OCI-LY3 (cell line): ENCODE measurements around the gene SERINC5.

Experiments
- H2AFZ ChIP-seq: fragments of 200-600, 300-600 bp; shearing (Covaris generic); 2 replicates; pipeline ENCODE4 v1.6.0; 2014; ENCODE audit warnings: antibody characterized with exemption, low read depth, low read length
- H3K27ac ChIP-seq: fragments of 200-600, 300-600 bp; sonication (generic); 2 replicates; pipeline ENCODE4 v1.5.1; 2014; ENCODE audit warnings: mild to moderate bottlenecking, low read length, moderate library complexity, mixed read lengths
- H3K27me3 ChIP-seq: fragments of 200-600, 300-600 bp; sonication (generic); 2 replicates; pipeline ENCODE4 v1.6.1; 2014; ENCODE audit warnings: low read depth, low read length, mixed read lengths
- H3K36me3 ChIP-seq: fragments of 200-600, 300-600 bp; sonication (generic); replicated peaks from 2 replicates; pipeline ENCODE3; 2014; ENCODE audit warnings: low read depth, low read length, mixed read lengths
- H3K4me1 ChIP-seq: fragments of 300-600, 200-600 bp; sonication (generic); 2 replicates; pipeline ENCODE4 v1.6.1; 2014; ENCODE audit warnings: low read length, mixed read lengths
- H3K4me2 ChIP-seq: fragments of 200-600, 300-600 bp; sonication (generic); 2 replicates; pipeline ENCODE4 v1.6.1; 2014; ENCODE audit warnings: low read length, mixed read lengths
- H3K4me3 ChIP-seq: fragments of 300-600, 200-600 bp; sonication (generic); 2 replicates; pipeline ENCODE4 v1.5.1; 2014; ENCODE audit warnings: antibody characterized with exemption, mild to moderate bottlenecking, low read length, moderate library complexity
- H3K79me2 ChIP-seq: fragments of 300-600, 200-600 bp; shearing (Covaris generic); 2 replicates; pipeline ENCODE4 v1.6.1; 2014; ENCODE audit warnings: mild to moderate bottlenecking, low read length, mixed read lengths
- H3K9ac ChIP-seq: fragments of 300-600, 200-600 bp; shearing (Covaris generic); 2 replicates; pipeline ENCODE4 v1.6.0; 2014; ENCODE audit warnings: mild to moderate bottlenecking, low read length, moderate library complexity
- H3K9me3 ChIP-seq: fragments of 200-600, 300-600 bp; shearing (Covaris generic); 2 replicates; pipeline ENCODE4 v1.6.1; 2014; ENCODE audit warnings: low read length, mixed read lengths; ENCODE audit not compliant: insufficient read depth
- H4K20me1 ChIP-seq: fragments of 200-600, 300-600 bp; sonication (generic); 2 replicates; pipeline ENCODE4 v1.6.1; 2016; ENCODE audit warnings: low read length, mixed read lengths; ENCODE audit not compliant: insufficient read depth
- EZH2phosphoT487 ChIP-seq: fragments of 200-600 bp; shearing (Covaris generic); IDR thresholded peaks from 2 replicates; pipeline ENCODE4 v1.6.1; 2018; ENCODE audit warnings: antibody characterized with exemption, mixed run types, low read depth
- TF ChIP-seq, protein P1 (sequence below): fragments of 200-600, 300-600 bp; sonication (generic); IDR thresholded peaks from 2 replicates; pipeline ENCODE4 v1.5.1; 2014; ENCODE audit warnings: antibody characterized with exemption, low read length, low read depth

SERINC5 gene

DNA sequence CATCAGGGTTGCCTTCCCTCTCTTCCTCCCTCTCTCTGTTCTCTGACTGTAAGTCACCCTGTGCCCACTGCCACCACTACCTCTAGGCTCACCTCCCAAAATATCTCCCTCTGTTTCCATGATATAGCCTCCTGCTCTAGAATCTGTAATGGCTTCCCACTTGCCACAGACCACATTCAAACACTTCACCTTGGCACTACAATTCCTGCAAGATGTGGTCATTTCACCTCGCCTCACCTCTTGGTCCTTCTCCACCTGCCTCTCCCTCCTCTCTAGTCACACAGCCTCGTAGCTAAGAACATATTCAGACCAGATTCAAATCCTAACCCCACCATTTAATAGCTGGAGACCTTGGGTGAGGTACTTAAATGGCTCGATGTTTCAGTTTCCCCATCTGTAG, 56.9 kb downstream of the SERINC5 start:
- H3K27me3 ChIP-seq: no peaks in the 10 kb centered on the region
- no peaks in the 10 kb centered on the region for H4K20me1 ChIP-seq
- H3K4me2 ChIP-seq: no peak overlapping the region
- H3K4me1 ChIP-seq: no peaks in the 10 kb centered on the region
- H3K36me3 ChIP-seq: no peaks in the 10 kb centered on the region
- H2AFZ ChIP-seq: no peak overlapping the region
- no peak overlapping the region for H3K27ac ChIP-seq
- no peaks in the 10 kb centered on the region for H3K79me2 ChIP-seq
- no peak overlapping the region for H3K4me3 ChIP-seq
- H3K9me3 ChIP-seq: no peaks in the 10 kb centered on the region
- TF ChIP-seq, protein P1, sequence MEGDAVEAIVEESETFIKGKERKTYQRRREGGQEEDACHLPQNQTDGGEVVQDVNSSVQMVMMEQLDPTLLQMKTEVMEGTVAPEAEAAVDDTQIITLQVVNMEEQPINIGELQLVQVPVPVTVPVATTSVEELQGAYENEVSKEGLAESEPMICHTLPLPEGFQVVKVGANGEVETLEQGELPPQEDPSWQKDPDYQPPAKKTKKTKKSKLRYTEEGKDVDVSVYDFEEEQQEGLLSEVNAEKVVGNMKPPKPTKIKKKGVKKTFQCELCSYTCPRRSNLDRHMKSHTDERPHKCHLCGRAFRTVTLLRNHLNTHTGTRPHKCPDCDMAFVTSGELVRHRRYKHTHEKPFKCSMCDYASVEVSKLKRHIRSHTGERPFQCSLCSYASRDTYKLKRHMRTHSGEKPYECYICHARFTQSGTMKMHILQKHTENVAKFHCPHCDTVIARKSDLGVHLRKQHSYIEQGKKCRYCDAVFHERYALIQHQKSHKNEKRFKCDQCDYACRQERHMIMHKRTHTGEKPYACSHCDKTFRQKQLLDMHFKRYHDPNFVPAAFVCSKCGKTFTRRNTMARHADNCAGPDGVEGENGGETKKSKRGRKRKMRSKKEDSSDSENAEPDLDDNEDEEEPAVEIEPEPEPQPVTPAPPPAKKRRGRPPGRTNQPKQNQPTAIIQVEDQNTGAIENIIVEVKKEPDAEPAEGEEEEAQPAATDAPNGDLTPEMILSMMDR: no peak
- no peak for TF ChIP-seq EZH2phosphoT487
- H3K9ac ChIP-seq: no peak overlapping the region

DNA sequence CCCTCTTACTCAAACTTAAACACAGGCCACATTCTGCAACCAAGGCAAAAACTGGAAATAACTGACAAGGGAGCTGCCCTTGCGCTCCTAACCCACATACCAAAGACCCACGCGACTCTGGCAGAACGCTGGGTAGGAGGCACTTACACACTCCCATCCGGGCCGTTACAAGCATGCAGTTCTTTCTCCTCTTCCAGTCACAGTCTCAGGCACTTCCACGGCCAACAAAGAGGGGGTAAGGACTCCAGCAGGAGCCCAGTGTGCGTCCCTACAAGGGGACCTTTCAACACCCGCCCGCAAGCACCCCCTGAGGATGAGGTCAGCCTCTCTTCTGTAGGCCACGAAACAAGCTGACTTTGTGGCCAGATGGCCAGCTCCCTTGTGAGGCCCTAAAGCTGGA, 57.4 kb downstream of the SERINC5 start:
- Histone ChIP-seq H3K9me3 (no peaks in the 10 kb centered on the region), H3K27ac (no peak overlapping the region), H3K4me2 (no peak overlapping the region), H3K9ac (no peak overlapping the region), H2AFZ (no peak overlapping the region), H3K79me2 (no peaks in the 10 kb centered on the region), H3K27me3 (no peaks in the 10 kb centered on the region), H3K4me1 (no peaks in the 10 kb centered on the region), H3K4me3 (no peak overlapping the region), H4K20me1 (no peaks in the 10 kb centered on the region), H3K36me3 (no peaks in the 10 kb centered on the region)
- TF ChIP-seq, protein P1: no peak
- no peak for TF ChIP-seq EZH2phosphoT487

- peaks cover 5% of the 10 kb centered on the region; the same call in 1 of the 2 replicates for H3K9me3 ChIP-seq
- H3K79me2 ChIP-seq: no peaks in the 10 kb centered on the region
- H3K4me3 ChIP-seq: no peak overlapping the region
- no peak for TF ChIP-seq EZH2phosphoT487
- TF ChIP-seq, protein P1: no peak
- H3K4me1 ChIP-seq: no peaks in the 10 kb centered on the region
- no peaks in the 10 kb centered on the region for H3K36me3 ChIP-seq
- H3K9ac ChIP-seq: no peak overlapping the region
- no peak overlapping the region for H3K27ac ChIP-seq
- no peaks in the 10 kb centered on the region for H4K20me1 ChIP-seq
- H3K27me3 ChIP-seq: no peaks in the 10 kb centered on the region
- no peak overlapping the region for H2AFZ ChIP-seq
- no peak overlapping the region for H3K4me2 ChIP-seq
These were observed 59.9 kb downstream of the SERINC5 start for GRCh38 chr5:80195837-80196400.

DNA sequence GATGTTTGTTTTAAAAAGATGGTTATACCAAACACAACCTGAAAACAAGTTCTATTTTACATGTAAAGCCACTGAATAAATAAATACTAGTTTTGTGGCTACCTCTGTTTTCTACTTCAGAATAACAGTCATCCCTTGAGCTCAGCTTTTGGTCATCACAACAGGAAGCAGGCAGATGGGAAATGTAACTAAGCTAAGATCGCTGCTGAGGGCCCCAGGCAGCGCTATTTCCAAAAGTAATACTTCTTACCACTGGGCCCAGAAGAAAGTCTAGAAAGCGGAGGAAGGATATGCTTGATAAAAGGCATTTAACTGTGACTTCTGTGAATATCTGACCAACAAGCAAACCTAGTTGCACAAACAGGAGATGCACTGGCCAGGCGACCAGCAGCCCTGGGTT, 61.4 kb downstream of the SERINC5 start:
- H3K4me2 ChIP-seq: no peak overlapping the region
- no peak overlapping the region for H3K4me3 ChIP-seq
- no peaks in the 10 kb centered on the region for H3K27me3 ChIP-seq
- H3K9ac ChIP-seq: no peak overlapping the region
- no peaks in the 10 kb centered on the region for H3K79me2 ChIP-seq
- H2AFZ ChIP-seq: no peak overlapping the region
- TF ChIP-seq EZH2phosphoT487: no peak
- TF ChIP-seq, protein P1: no peak
- no peaks in the 10 kb centered on the region for H3K36me3 ChIP-seq
- H3K27ac ChIP-seq: no peak overlapping the region
- no peaks in the 10 kb centered on the region for H3K4me1 ChIP-seq
- no peaks in the 10 kb centered on the region for H4K20me1 ChIP-seq
- H3K9me3 ChIP-seq: peaks cover 5% of the 10 kb centered on the region; the same call in 1 of the 2 replicates
